Sigmoid colon (tissue), 7 donors: Measurements from ENCODE around the gene WNT9B. TPM values are rescaled to one million over a fixed set of nuclear protein-coding genes. Genes with fewer than 3 reads are reported as not detected.

ENCODE experiments used
- DNase-seq: peaks from one replicate; pipeline ENCODE4 v3.0.0-alpha.2; 2019
- H3K27ac ChIP-seq, 4 donors: fragments of 200-600 bp; sonication (generic); one replicate each; pipeline ENCODE4 v1.5.1; 2016 to 2019; ENCODE audit warnings: mild to moderate bottlenecking in 1 of 4
- H3K27me3 ChIP-seq, 3 donors: fragments of 200-600 bp; sonication (generic); one replicate each; pipeline ENCODE4 v1.5.1; 2019; ENCODE audit warnings: mild to moderate bottlenecking in 1 of 3
- H3K36me3 ChIP-seq, 4 donors: fragments of 200-600 bp; sonication (generic); one replicate each; pipeline ENCODE4 v1.5.1; 2016 to 2019
- H3K4me1 ChIP-seq, 4 donors: fragments of 200-600 bp; sonication (generic); one replicate each; pipeline ENCODE4 v1.5.1; 2017 to 2019
- H3K4me3 ChIP-seq, 4 donors: fragments of 200-600 bp; sonication (generic); one replicate each; pipeline ENCODE4 v1.5.1; 2017 to 2019; ENCODE audit warnings: mild to moderate bottlenecking in 2 of 4, moderate library complexity in 1 of 4
- H3K9me3 ChIP-seq, 4 donors: fragments of 200-600 bp in 3 of 4; sonication (generic) in 3 of 4; one replicate each; pipeline versions ENCODE4 v1.5.1 to v1.6.1; 2013 to 2019
- CTCF ChIP-seq, 4 experiments: fragments of 450-650 bp in 3 of 4; fragments of 200-600 bp in 1 of 4; IDR thresholded peaks; one replicate each; pipeline ENCODE4 v1.5.1; 2016 to 2019; ENCODE audit warnings: antibody characterized with exemption in 4 of 4, mild to moderate bottlenecking in 3 of 4, moderate library complexity in 2 of 4
- EP300 ChIP-seq, 4 donors: sonication (generic); formaldehyde crosslinking; IDR thresholded peaks; one replicate each; pipeline ENCODE4 v1.6.1; 2017; ENCODE audit warnings: antibody characterized with exemption in 4 of 4
- POLR2A ChIP-seq, 2 donors: fragments of 450-650 bp; IDR thresholded peaks; one replicate each; pipeline ENCODE4 v1.6.1; 2016; ENCODE audit warnings: antibody characterized with exemption in 2 of 2, mild to moderate bottlenecking in 2 of 2, moderate library complexity in 2 of 2
- POLR2AphosphoS5 ChIP-seq, 4 donors: sonication (generic); formaldehyde crosslinking; IDR thresholded peaks; one replicate each; pipeline ENCODE4 v1.6.1; 2017; ENCODE audit warnings: antibody characterized with exemption in 4 of 4
- WGBS, 2 donors: extraction: QIAGEN DNeasy Blood & Tissue Kit; methylation state at CpG; one replicate each; pipeline ENCODE4 v1.1.7; 2013; 5-methylcytosine and 5-hydroxymethylcytosine counted together
- intact Hi-C: fragments of 100-400 bp; cut with DNase I; formaldehyde crosslinking; loops from one replicate; pipeline ENCODE4 v1.15.1; 2023
- polyA plus RNA-seq, 3 donors: library from polyadenylated mRNA; stranded (reverse); fragments of 200-250 nt; gene quantifications; one replicate each; pipeline ENCODE4 v1.2.3, GENCODE V29; 2013
- total RNA-seq, 4 donors: library from RNA; depleted of rRNA; stranded (reverse); fragments of >200 nt; gene quantifications; one replicate each; pipeline ENCODE4 v1.1.0, GENCODE V29; 2016
- donor health status: healthy with polysubstance abuse.
- donor health status: Bipolar disorder and iron deficiency.
- donor health status: healthy.

Gene WNT9B
- total and polyA plus RNA-seq, 7 donors: 0.03 TPM; not detected in 6

GRCh38 chr17:46866747-46867146, 15.4 kb downstream of the WNT9B start:
- no peak overlapping the region for H3K27ac ChIP-seq
- H3K9me3 ChIP-seq: no peaks in the 10 kb centered on the region
- no peaks in the 10 kb centered on the region for H3K36me3 ChIP-seq
- TF ChIP-seq CTCF (IDR thresholded peaks at IDR 0.05) (no peak), POLR2AphosphoS5 (IDR thresholded peaks at IDR 0.05) (no peak), POLR2A (IDR thresholded peaks at IDR 0.05) (no peak), EP300 (IDR thresholded peaks at IDR 0.05) (no peak)
- no peak overlapping the region for H3K4me3 ChIP-seq
- H3K27me3 ChIP-seq: peaks cover 0 to 31% (median 0%) of the 10 kb centered on the region in 3 donors
- H3K4me1 ChIP-seq: no peaks in the 10 kb centered on the region
- intact Hi-C loops: no loop called here
- no peak for DNase-seq

- Histone ChIP-seq H3K27ac (no peak overlapping the region), H3K36me3 (no peaks in the 10 kb centered on the region), H3K4me1 (no peaks in the 10 kb centered on the region), H3K27me3 (peaks cover 0 to 16% (median 0%) of the 10 kb centered on the region in 3 donors), H3K9me3 (no peaks in the 10 kb centered on the region), H3K4me3 (no peak overlapping the region)
- DNase-seq: no peak
- 74 to 77% methylated on average over 6 of the region's 6 CpGs for WGBS, 2 donors
- no peak for TF ChIP-seq POLR2AphosphoS5 (IDR thresholded peaks at IDR 0.05)
- no peak for TF ChIP-seq EP300 (IDR thresholded peaks at IDR 0.05)
- intact Hi-C loops: no loop called here
Observed at GRCh38 chr17:46868689-46869187, 17.4 kb downstream of the WNT9B start.

DNA sequence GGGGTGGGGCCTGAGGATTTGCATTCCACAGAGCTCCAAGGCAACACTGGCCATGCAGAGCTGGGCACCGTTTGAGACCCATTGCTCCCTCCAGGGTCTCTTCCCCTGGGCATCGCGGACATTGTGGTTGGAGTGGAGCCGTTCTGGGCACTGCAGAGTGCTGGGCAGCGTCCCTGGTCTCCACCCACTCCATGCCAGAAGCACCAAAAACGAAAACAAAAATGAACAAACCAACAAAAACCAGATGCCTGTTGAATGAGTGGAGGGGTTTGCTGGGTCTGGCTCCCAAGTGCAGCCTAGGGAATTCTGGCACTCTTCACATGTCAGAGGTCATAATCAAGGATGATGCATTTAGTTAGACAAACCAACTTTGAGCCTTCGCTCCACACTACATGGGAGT, 17.9 kb downstream of the WNT9B start:
- DNase-seq: no peak
- intact Hi-C loops: no loop called here
- 82 to 83% methylated on average over 7 of the region's 7 CpGs for WGBS, 2 donors

DNA sequence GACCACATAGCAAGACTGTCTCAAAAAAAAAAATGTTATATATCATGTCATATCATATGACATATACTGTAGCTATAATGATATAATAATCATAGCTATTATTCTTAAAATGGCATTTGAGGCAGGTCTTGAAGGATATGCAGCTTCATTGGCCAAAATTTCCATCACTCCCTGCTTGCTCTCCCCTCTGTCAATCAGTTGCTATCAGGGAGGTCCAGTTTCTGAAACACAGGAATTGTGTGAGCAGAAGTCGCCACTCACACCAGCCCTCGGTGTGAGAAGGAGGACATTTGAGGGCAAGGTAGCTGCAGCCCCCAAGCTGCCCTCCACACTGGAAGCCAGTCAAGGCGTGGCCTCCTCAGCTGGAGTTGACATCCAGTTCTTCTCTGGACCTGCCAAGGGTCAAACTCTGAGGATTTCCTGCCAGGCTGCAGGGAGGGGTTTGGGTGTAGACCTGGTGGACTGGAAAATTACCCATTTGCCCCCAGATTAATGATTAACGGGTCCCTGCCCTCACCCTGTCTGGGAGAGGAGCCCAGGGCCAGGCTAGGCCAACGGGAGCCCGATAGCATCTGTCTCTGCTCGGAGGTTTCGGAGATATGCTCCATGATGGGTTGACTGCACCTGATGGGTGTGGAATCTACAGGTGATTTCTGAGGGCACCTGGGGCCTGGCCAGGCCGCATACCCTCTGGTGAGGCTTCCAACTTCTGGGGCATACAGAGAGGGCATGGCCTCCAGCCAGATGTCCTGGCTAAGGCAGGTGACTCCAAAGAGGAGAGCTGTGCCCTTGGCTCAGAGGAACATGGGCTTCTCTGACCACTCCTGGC, 18.8 kb downstream of the WNT9B start:
- Histone ChIP-seq H3K27ac (no peak overlapping the region), H3K27me3 (peaks cover 0 to 5% (median 0%) of the 10 kb centered on the region in 3 donors), H3K9me3 (no peaks in the 10 kb centered on the region), H3K4me3 (no peak overlapping the region), H3K36me3 (no peaks in the 10 kb centered on the region), H3K4me1 (no peaks in the 10 kb centered on the region)
- WGBS, 2 donors: 21 to 72% methylated on average over 9 of the region's 9 CpGs
- no peak for DNase-seq
- no peak for TF ChIP-seq POLR2AphosphoS5 (IDR thresholded peaks at IDR 0.05)
- TF ChIP-seq POLR2A (IDR thresholded peaks at IDR 0.05): no peak
- TF ChIP-seq CTCF (IDR thresholded peaks at IDR 0.05): no peak
- no peak for TF ChIP-seq EP300 (IDR thresholded peaks at IDR 0.05)
- intact Hi-C loops: no loop called here

More for the DNA sequence above, 17.9 kb downstream of the WNT9B start:
- H3K27me3 ChIP-seq: peaks cover 0 to 11% (median 0%) of the 10 kb centered on the region in 3 donors
- TF ChIP-seq EP300 (IDR thresholded peaks at IDR 0.05) (no peak), POLR2A (IDR thresholded peaks at IDR 0.05) (no peak), POLR2AphosphoS5 (IDR thresholded peaks at IDR 0.05) (no peak), CTCF (IDR thresholded peaks at IDR 0.05) (no peak)
- no peak overlapping the region for H3K27ac ChIP-seq
- H3K4me3 ChIP-seq: no peak overlapping the region
- no peaks in the 10 kb centered on the region for H3K36me3 ChIP-seq
- no peaks in the 10 kb centered on the region for H3K4me1 ChIP-seq
- H3K9me3 ChIP-seq: no peaks in the 10 kb centered on the region

GRCh38 chr17:46872421-46872820, 21.0 kb downstream of the WNT9B start:
- Histone ChIP-seq H3K4me1 (no peaks in the 10 kb centered on the region), H3K27ac (no peak overlapping the region), H3K4me3 (no peak overlapping the region), H3K36me3 (no peaks in the 10 kb centered on the region), H3K9me3 (no peaks in the 10 kb centered on the region), H3K27me3 (no peaks in the 10 kb centered on the region)
- no peak for TF ChIP-seq CTCF (IDR thresholded peaks at IDR 0.05)
- TF ChIP-seq POLR2A (IDR thresholded peaks at IDR 0.05): no peak
- TF ChIP-seq EP300 (IDR thresholded peaks at IDR 0.05): no peak
- TF ChIP-seq POLR2AphosphoS5 (IDR thresholded peaks at IDR 0.05): no peak
- intact Hi-C loops: no loop called here
- DNase-seq: no peak
- 91 to 93% methylated on average over 16 of the region's 16 CpGs for WGBS, 2 donors
